CD4-positive, alpha-beta T cell (primary cell): ENCODE results near the gene RNF44. TPM values are rescaled to one million over a fixed set of nuclear protein-coding genes. Genes with fewer than 3 reads are reported as not detected.

ENCODE experiments used
- ATAC-seq: fragments of 200-7000 bp; cut with Tn5 transposase; one replicate; pipeline ENCODE4 v1.10.0; 2022; ENCODE audit warnings: mild to moderate bottlenecking; ENCODE audit not compliant: poor library complexity
- CTCF ChIA-PET: fragments of 350-600 bp; sonication (Branson Sonifier 250); formaldehyde crosslinking; loops from one replicate; lab custom pipeline; 2021; ENCODE audit warnings: antibody characterized with exemption, inconsistent platforms; lab: Charles Lee
- POLR2A ChIA-PET: fragments of 350-600 bp; sonication (Branson Sonifier 250); formaldehyde crosslinking; loops from one replicate; lab custom pipeline; 2021; ENCODE audit warnings: antibody characterized with exemption, inconsistent platforms; lab: Charles Lee
- DNase-seq, 14 experiments: peaks; one replicate each; pipeline ENCODE4 v3.0.0-alpha.2; 2013 to 2020; ENCODE audit warnings: mixed read lengths in 2 of 14
- H3K27ac ChIP-seq, 2 donors: one replicate each; pipeline versions ENCODE4 v1.5.1 to v1.7.0; 2013; ENCODE audit warnings: low read length in 2 of 2, low read depth in 1 of 2, mild to moderate bottlenecking in 1 of 2
- H3K27me3 ChIP-seq, 2 experiments: 1 replicate in 1 of 2; 2 replicates in 1 of 2; pipeline versions ENCODE4 v1.6.1 to v1.7.0; 2013; ENCODE audit warnings: low read length in 2 of 2, control low read depth in 1 of 2, mild to moderate bottlenecking in 1 of 2, moderate library complexity in 1 of 2; ENCODE audit not compliant: insufficient read depth in 2 of 2, control insufficient read depth in 1 of 2
- H3K36me3 ChIP-seq: one replicate; pipeline ENCODE4 v1.6.1; 2013; ENCODE audit warnings: low read length, control low read depth; ENCODE audit not compliant: insufficient read depth
- H3K4me1 ChIP-seq: one replicate; pipeline ENCODE4 v1.6.1; 2013; ENCODE audit warnings: low read length, control low read depth; ENCODE audit not compliant: insufficient read depth
- H3K4me3 ChIP-seq: one replicate; pipeline ENCODE4 v1.5.1; 2013; ENCODE audit warnings: mild to moderate bottlenecking, low read length, moderate library complexity
- H3K9me3 ChIP-seq, 2 experiments: 1 replicate in 1 of 2; 2 replicates in 1 of 2; pipeline versions ENCODE4 v1.6.1 to v1.7.0; 2013; ENCODE audit warnings: low read length in 2 of 2, mild to moderate bottlenecking in 2 of 2, control low read depth in 1 of 2, moderate library complexity in 1 of 2; ENCODE audit not compliant: control insufficient read depth in 1 of 2, insufficient read depth in 1 of 2
- H3K27ac Mint-ChIP-seq: one replicate; pipeline ENCODE4 v1.8.0; 2020; ENCODE audit warnings: mixed read lengths
- H3K27me3 Mint-ChIP-seq: one replicate; pipeline ENCODE4 v1.8.0; 2021; ENCODE audit warnings: mixed read lengths
- H3K36me3 Mint-ChIP-seq: one replicate; pipeline ENCODE4 v1.8.0; 2021; ENCODE audit warnings: low read depth, mixed read lengths
- H3K4me1 Mint-ChIP-seq: one replicate; pipeline ENCODE4 v1.8.0; 2021; ENCODE audit warnings: low read depth, mixed read lengths
- H3K4me3 Mint-ChIP-seq: one replicate; pipeline ENCODE4 v1.8.0; 2020; ENCODE audit warnings: mild to moderate bottlenecking, mixed read lengths
- H3K9me3 Mint-ChIP-seq: one replicate; pipeline ENCODE4 v1.8.0; 2020; ENCODE audit warnings: mixed read lengths
- intact Hi-C, 2 experiments: fragments of 100-400 bp; cut with DNase I in 1 of 2; cut with micrococcal nuclease in 1 of 2; formaldehyde crosslinking; loops; one replicate each; pipeline versions ENCODE4 v1.15.1 to v1.9.0; 2023 to 2025; cut with DNase I, micrococcal nuclease
- total RNA-seq, 174 experiments: library from RNA in 2 of 174; stranded (reverse) in 2 of 174; gene quantifications; one replicate each; pipeline ENCODE4 v1.2.3 and lab custom pipeline; 2021 to 2026
- TF ChIP-seq, protein P1 (sequence below): fragments of 200-600 bp; IDR thresholded peaks from one replicate; pipeline ENCODE4 v1.8.0; 2022; ENCODE audit warnings: antibody characterized with exemption, mild to moderate bottlenecking

Gene RNF44
- total RNA-seq, 2 experiments from 2014 or later: 208 to 217 TPM

- no peak for ATAC-seq
- no peak overlapping the region for H3K4me3 Mint-ChIP-seq
- Histone ChIP-seq H3K4me3 (no peak overlapping the region), H3K36me3 (peaks cover 53% of the 10 kb centered on the region), H3K27me3 (no peaks in the 10 kb centered on the region), H3K9me3 (no peaks in the 10 kb centered on the region), H3K4me1 (peaks cover 28% of the 10 kb centered on the region), H3K27ac (no peak overlapping the region)
- intact Hi-C loops: no loop called here
- POLR2A ChIA-PET: interaction anchor here (0.8 kb wide), 1 partner anchor 49 kb away, joined by 4 read pairs; no protein-coding TSS in a partner anchor
- TF ChIP-seq, protein P1, sequence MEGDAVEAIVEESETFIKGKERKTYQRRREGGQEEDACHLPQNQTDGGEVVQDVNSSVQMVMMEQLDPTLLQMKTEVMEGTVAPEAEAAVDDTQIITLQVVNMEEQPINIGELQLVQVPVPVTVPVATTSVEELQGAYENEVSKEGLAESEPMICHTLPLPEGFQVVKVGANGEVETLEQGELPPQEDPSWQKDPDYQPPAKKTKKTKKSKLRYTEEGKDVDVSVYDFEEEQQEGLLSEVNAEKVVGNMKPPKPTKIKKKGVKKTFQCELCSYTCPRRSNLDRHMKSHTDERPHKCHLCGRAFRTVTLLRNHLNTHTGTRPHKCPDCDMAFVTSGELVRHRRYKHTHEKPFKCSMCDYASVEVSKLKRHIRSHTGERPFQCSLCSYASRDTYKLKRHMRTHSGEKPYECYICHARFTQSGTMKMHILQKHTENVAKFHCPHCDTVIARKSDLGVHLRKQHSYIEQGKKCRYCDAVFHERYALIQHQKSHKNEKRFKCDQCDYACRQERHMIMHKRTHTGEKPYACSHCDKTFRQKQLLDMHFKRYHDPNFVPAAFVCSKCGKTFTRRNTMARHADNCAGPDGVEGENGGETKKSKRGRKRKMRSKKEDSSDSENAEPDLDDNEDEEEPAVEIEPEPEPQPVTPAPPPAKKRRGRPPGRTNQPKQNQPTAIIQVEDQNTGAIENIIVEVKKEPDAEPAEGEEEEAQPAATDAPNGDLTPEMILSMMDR: no peak
- H3K4me1 Mint-ChIP-seq: peaks cover 59% of the 10 kb centered on the region
- H3K9me3 Mint-ChIP-seq: no peaks in the 10 kb centered on the region
- H3K36me3 Mint-ChIP-seq: peaks cover 80% of the 10 kb centered on the region
- CTCF ChIA-PET: no interaction called here
- H3K27ac Mint-ChIP-seq: no peak overlapping the region
- DNase-seq: peak in 1 of 14 experiments; percentile 13
- no peaks in the 10 kb centered on the region for H3K27me3 Mint-ChIP-seq
These were observed 50.9 kb downstream of the RNF44 start for GRCh38 chr5:176486189-176486757.

DNA sequence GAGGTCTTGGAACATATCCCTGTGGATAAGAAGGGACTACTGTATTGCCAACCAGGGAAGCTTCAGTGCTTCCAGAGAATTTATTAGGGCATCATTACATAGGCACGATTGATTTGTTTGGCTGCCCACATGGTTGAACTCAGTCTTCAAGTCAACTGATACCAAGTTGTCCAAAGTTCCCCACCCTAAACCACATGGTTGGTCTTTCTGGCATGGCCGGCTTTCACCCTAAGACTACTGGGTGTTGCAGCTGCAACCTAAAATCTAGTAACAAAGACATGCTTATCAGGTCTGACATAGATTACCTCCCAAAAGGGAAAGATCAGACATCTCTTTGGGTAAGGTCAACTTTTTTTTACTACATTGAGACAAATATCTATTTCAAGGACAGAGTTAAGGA, 52.0 kb downstream of the RNF44 start:
- no peak for ATAC-seq
- H3K36me3 Mint-ChIP-seq: peaks cover 73% of the 10 kb centered on the region
- POLR2A ChIA-PET: interaction anchor here (0.6 kb wide), 1 partner anchor 116 kb away, joined by 3 read pairs; no protein-coding TSS in a partner anchor

DNA sequence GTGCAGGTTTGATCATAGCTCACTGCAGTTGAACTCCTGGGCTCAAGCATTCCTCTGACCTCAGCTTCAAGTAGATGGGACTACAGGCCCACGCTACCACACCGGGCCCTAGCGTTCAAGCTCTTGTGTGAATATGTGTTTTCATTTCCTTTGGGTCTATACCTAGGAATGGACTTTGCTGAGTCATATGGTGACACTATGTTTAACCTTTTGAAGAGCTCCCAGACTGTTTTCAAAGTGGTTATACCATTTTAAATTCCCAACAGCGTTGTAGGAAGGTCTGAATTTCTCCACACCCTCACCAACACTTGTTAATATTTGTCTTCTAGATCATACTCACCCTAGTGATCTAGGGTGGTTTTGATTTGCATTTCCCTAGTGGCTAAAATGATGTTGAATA, 55.5 kb downstream of the RNF44 start:
- Histone ChIP-seq H3K4me3 (no peak overlapping the region), H3K4me1 (peaks cover 6% of the 10 kb centered on the region), H3K9me3 (no peaks in the 10 kb centered on the region), H3K27me3 (no peaks in the 10 kb centered on the region), H3K36me3 (peaks cover 44% of the 10 kb centered on the region), H3K27ac (no peak overlapping the region)
- Mint-ChIP-seq H3K9me3 (no peaks in the 10 kb centered on the region), H3K36me3 (peaks cover 70% of the 10 kb centered on the region), H3K4me3 (no peak overlapping the region), H3K27ac (no peak overlapping the region), H3K4me1 (peaks cover 37% of the 10 kb centered on the region), H3K27me3 (no peaks in the 10 kb centered on the region)
- CTCF ChIA-PET: interaction anchor here (1.4 kb wide), 1 partner anchor 9 kb away, joined by 4 read pairs; no protein-coding TSS in a partner anchor
- intact Hi-C loops: no loop called here
- no peak for ATAC-seq
- POLR2A ChIA-PET: no interaction called here
- DNase-seq: no peak
- TF ChIP-seq, protein P1: no peak

More for the DNA sequence above, 52.0 kb downstream of the RNF44 start:
- CTCF ChIA-PET: interaction anchor here (0.7 kb wide), 1 partner anchor 68 kb away, joined by 3 read pairs; no protein-coding TSS in a partner anchor
- H3K27ac Mint-ChIP-seq: peak overlapping the region; percentile 16
- peaks cover 46% of the 10 kb centered on the region for H3K36me3 ChIP-seq
- H3K4me1 ChIP-seq: peaks cover 28% of the 10 kb centered on the region
- H3K27me3 Mint-ChIP-seq: no peaks in the 10 kb centered on the region
- intact Hi-C loops: no loop called here
- H3K4me3 Mint-ChIP-seq: no peak overlapping the region
- H3K27me3 ChIP-seq: no peaks in the 10 kb centered on the region
- no peaks in the 10 kb centered on the region for H3K9me3 Mint-ChIP-seq
- no peak overlapping the region for H3K27ac ChIP-seq
- H3K9me3 ChIP-seq: no peaks in the 10 kb centered on the region
- DNase-seq: no peak
- H3K4me1 Mint-ChIP-seq: peaks cover 48% of the 10 kb centered on the region
- TF ChIP-seq, protein P1: no peak
- no peak overlapping the region for H3K4me3 ChIP-seq

Other genes starting within 250 kb of the RNF44 start
- 10 to 100 TPM; 64.8 TPM for gene KIAA1191, start 175.6 kb downstream of the RNF44 start, total RNA-seq
- 1 to 10 TPM; 3.2 to 4.4 TPM for gene ARL10, start 171.9 kb downstream of the RNF44 start, total RNA-seq
- 10 to 100 TPM; 12.0 to 14.5 TPM for gene NOP16, start 148.8 kb downstream of the RNF44 start, total RNA-seq
- 100 to 1,000 TPM in 1 of 2 experiments, 10 to 100 TPM in 1; 98.2 to 104 TPM for gene HIGD2A, start 148.7 kb downstream of the RNF44 start, total RNA-seq
- 10 to 100 TPM; 69.5 to 73.2 TPM for gene CLTB, start 120.9 kb downstream of the RNF44 start, total RNA-seq
- 10 to 100 TPM; 27.5 to 30.1 TPM for gene FAF2, start 89.0 kb downstream of the RNF44 start, total RNA-seq
- gene CDHR2, start 11.9 kb upstream of the RNF44 start, total RNA-seq: 1 to 10 TPM; 1.6 to 2.0 TPM
- gene GPRIN1, start 72.8 kb upstream of the RNF44 start, total RNA-seq: under 1 TPM; 0.22 to 0.36 TPM
- not detected for gene SNCB, start 93.1 kb upstream of the RNF44 start, total RNA-seq
- gene EIF4E1B, start 93.3 kb upstream of the RNF44 start, total RNA-seq: not detected
- gene TSPAN17, start 110.1 kb upstream of the RNF44 start, total RNA-seq: 1 to 10 TPM; 7.8 to 7.9 TPM